Keratinocyte (primary cell): ENCODE data around the gene CSMD2. TPM values are rescaled to one million over a fixed set of nuclear protein-coding genes. Genes with fewer than 3 reads are reported as not detected.

Experiments
- DNase-seq: peaks from one replicate; pipeline ENCODE4 v3.0.0-alpha.2; 2011; ENCODE audit warnings: low read depth, missing footprints, low spot score
- FAIRE-seq: peaks from 2 replicates; lab custom pipeline; 2011; peaks lifted over from hg19 to GRCh38; lab: Jason Lieb, UNC
- H2AFZ ChIP-seq: 2 replicates; pipeline ENCODE4 v1.6.0; 2012; ENCODE audit warnings: low read length, control low read depth, inconsistent platforms; ENCODE audit not compliant: control insufficient read depth
- H3K27ac ChIP-seq: 2 replicates; pipeline ENCODE4 v1.5.1; 2011; ENCODE audit warnings: low read length; ENCODE audit not compliant: control insufficient read depth, insufficient read depth
- H3K27me3 ChIP-seq: 3 replicates; pipeline ENCODE4 v1.6.0; 2011; ENCODE audit warnings: low read length; ENCODE audit not compliant: control insufficient read depth, insufficient read depth; ENCODE audit errors: extremely low read depth
- H3K36me3 ChIP-seq, 2 experiments: 2 replicates in 1 of 2; 3 replicates in 1 of 2; pipeline ENCODE4 v1.5.1; 2011; ENCODE audit warnings: low read length in 2 of 2, mild to moderate bottlenecking in 1 of 2; ENCODE audit not compliant: control insufficient read depth in 2 of 2, insufficient read depth in 2 of 2; ENCODE audit errors: extremely low read depth in 1 of 2
- H3K4me1 ChIP-seq: 3 replicates; pipeline ENCODE4 v1.5.1; 2011; ENCODE audit warnings: low read length; ENCODE audit not compliant: control insufficient read depth, insufficient read depth; ENCODE audit errors: extremely low read depth
- H3K4me2 ChIP-seq: 3 replicates; pipeline ENCODE4 v1.6.0; 2011; ENCODE audit warnings: low read depth, low read length; ENCODE audit not compliant: control insufficient read depth, insufficient read depth; ENCODE audit errors: extremely low read depth
- H3K4me3 ChIP-seq, 3 experiments: fragments of 200-600 bp in 1 of 3; sonication (generic) in 1 of 3; 2 replicates in 2 of 3; 3 replicates in 1 of 3; pipeline ENCODE4 v1.5.1; 2011 to 2016; ENCODE audit warnings: low read length in 3 of 3, mild to moderate bottlenecking in 3 of 3, control low read depth in 2 of 3, inconsistent platforms in 1 of 3, low read depth in 1 of 3, mixed read lengths in 1 of 3, mixed run types in 1 of 3, moderate library complexity in 1 of 3; ENCODE audit not compliant: control insufficient read depth in 2 of 3, insufficient read depth in 2 of 3; ENCODE audit errors: extremely low read depth in 1 of 3
- H3K79me2 ChIP-seq: 2 replicates; pipeline ENCODE4 v1.6.0; 2012; ENCODE audit warnings: low read length; ENCODE audit not compliant: control insufficient read depth, insufficient read depth
- H3K9ac ChIP-seq: 3 replicates; pipeline ENCODE4 v1.6.0; 2011; ENCODE audit warnings: low read length; ENCODE audit not compliant: control insufficient read depth, insufficient read depth; ENCODE audit errors: extremely low read depth
- H3K9me1 ChIP-seq: 3 replicates; pipeline ENCODE4 v1.6.0; 2011; ENCODE audit warnings: low read length; ENCODE audit not compliant: control insufficient read depth, insufficient read depth; ENCODE audit errors: extremely low read depth
- H3K9me3 ChIP-seq: 2 replicates; pipeline ENCODE4 v1.5.1; 2012; ENCODE audit warnings: low read depth, low read length; ENCODE audit not compliant: control insufficient read depth
- H4K20me1 ChIP-seq: 3 replicates; pipeline ENCODE4 v1.6.0; 2011; ENCODE audit warnings: low read length; ENCODE audit not compliant: control insufficient read depth, insufficient read depth; ENCODE audit errors: extremely low read depth
- CTCF ChIP-seq, 3 experiments: IDR thresholded peaks in 1 of 3; conservative IDR thresholded peaks in 1 of 3; optimal IDR thresholded peaks in 1 of 3; 2 replicates in 2 of 3; 3 replicates in 1 of 3; pipeline versions ENCODE3 to v1.5.1; 2011; ENCODE audit warnings: low read length in 3 of 3, mild to moderate bottlenecking in 3 of 3, moderate library complexity in 2 of 3, control low read depth in 1 of 3, inconsistent platforms in 1 of 3; ENCODE audit not compliant: insufficient read depth in 2 of 3; ENCODE audit errors: extremely low read depth in 1 of 3
- EZH2 ChIP-seq: IDR thresholded peaks from one replicate; pipeline ENCODE4 v1.6.1; 2012; ENCODE audit warnings: inconsistent platforms, mild to moderate bottlenecking, low read length, moderate library complexity
- dilution Hi-C: fragments of 300-500 bp; cut with MboI; formaldehyde crosslinking; loops from one replicate; pipeline ENCODE4 v1.7.0; 2020; ENCODE audit warnings: low sequenced_read_pairs; ENCODE audit not compliant: extremely low pct_ligation_motif_present
- polyA plus RNA-seq, 5 experiments: library from polyadenylated mRNA; depleted of rRNA in 3 of 5; stranded (reverse) in 3 of 5; stranded (forward) in 1 of 5; unstranded in 1 of 5; fragments of >200 nt; gene quantifications; 1 replicate in 1 of 5; 2 replicates in 3 of 5; 3 replicates in 1 of 5; pipeline versions ENCODE4 v1.2.1 to v1.2.3, GENCODE V29; 2011 to 2012; ENCODE audit warnings: missing spikeins in 2 of 5, low read depth in 1 of 5, low replicate concordance in 1 of 5

Gene CSMD2
- polyA plus RNA-seq, 1 donor (not counting 4 experiments of a cell fraction or from before 2014, with no cell fraction given), result 2.0 TPM

- FAIRE-seq, result no peak
- DNase-seq, result no peak
- no peaks in the 10 kb centered on the region for H3K9me1 ChIP-seq
These were observed 203.0 kb downstream of the CSMD2 start for GRCh38 chr1:33962061-33962460.

GRCh38 chr1:33960188-33960895 is 204.7 kb downstream of the CSMD2 start:
- FAIRE-seq, result no peak
- no peaks in the 10 kb centered on the region for H3K9me3 ChIP-seq
- no peak overlapping the region for H3K4me3 ChIP-seq
- H3K9ac ChIP-seq, result no peak overlapping the region
- no peak overlapping the region for H2AFZ ChIP-seq
- no peaks in the 10 kb centered on the region for H3K36me3 ChIP-seq
- no peaks in the 10 kb centered on the region for H4K20me1 ChIP-seq
- H3K9me1 ChIP-seq, result no peaks in the 10 kb centered on the region
- no peaks in the 10 kb centered on the region for H3K27me3 ChIP-seq
- TF ChIP-seq EZH2, result no peak
- no peak for TF ChIP-seq CTCF (optimal IDR thresholded peaks at IDR 0.05 in 1 of 3, IDR thresholded peaks at IDR 0.05 in 1 of 3, conservative IDR thresholded peaks at IDR 0.05 in 1 of 3; ENCODE audit: extremely low read depth in 1 of 3, insufficient read depth in 2 of 3, low read length in 3 of 3)
- DNase-seq, result no peak
- no peaks in the 10 kb centered on the region for H3K79me2 ChIP-seq
- H3K27ac ChIP-seq, result no peak overlapping the region
- dilution Hi-C loops, result no loop called here
- H3K4me1 ChIP-seq, result no peaks in the 10 kb centered on the region
- H3K4me2 ChIP-seq, result no peak overlapping the region

More at GRCh38 chr1:33962061-33962460, 203.0 kb downstream of the CSMD2 start:
- Histone ChIP-seq H3K4me2 (no peak overlapping the region), H3K9ac (no peak overlapping the region), H3K79me2 (no peaks in the 10 kb centered on the region), H2AFZ (no peak overlapping the region), H3K36me3 (no peaks in the 10 kb centered on the region), H3K27ac (no peak overlapping the region), H3K4me1 (no peaks in the 10 kb centered on the region), H3K27me3 (no peaks in the 10 kb centered on the region), H4K20me1 (no peaks in the 10 kb centered on the region), H3K9me3 (no peaks in the 10 kb centered on the region), H3K4me3 (no peak overlapping the region)
- dilution Hi-C loops, result no loop called here
- TF ChIP-seq CTCF (optimal IDR thresholded peaks at IDR 0.05 in 1 of 3, IDR thresholded peaks at IDR 0.05 in 1 of 3, conservative IDR thresholded peaks at IDR 0.05 in 1 of 3; ENCODE audit: extremely low read depth in 1 of 3, insufficient read depth in 2 of 3, low read length in 3 of 3), result no peak
- no peak for TF ChIP-seq EZH2
